Neural cell (in vitro differentiated cells): ENCODE data around the gene USP49. TPM values are rescaled to one million over a fixed set of nuclear protein-coding genes. Genes with fewer than 3 reads are reported as not detected.

Experiments used
- H2AFZ ChIP-seq: fragments of 200-600, 300-800 bp; sonication (generic), shearing (Covaris generic); 2 replicates; pipeline ENCODE4 v1.6.0; 2014; ENCODE audit warnings: low read depth, mild to moderate bottlenecking, antibody characterized with exemption, low read length, moderate library complexity
- H3F3A ChIP-seq: fragments of 200-600 bp; shearing (Covaris generic); 2 replicates; pipeline ENCODE4 v1.6.1; 2016; ENCODE audit warnings: mild to moderate bottlenecking, moderate library complexity, mixed read lengths, antibody characterized with exemption, low read length; ENCODE audit not compliant: insufficient read depth, poor library complexity, severe bottlenecking
- H3K27ac ChIP-seq: fragments of 200-600, 300-800 bp; sonication (generic), shearing (Covaris generic); 2 replicates; pipeline ENCODE4 v1.5.1; 2014; ENCODE audit warnings: mild to moderate bottlenecking, low read length, moderate library complexity
- H3K27me3 ChIP-seq: fragments of 300-800, 200-600 bp; sonication (generic), shearing (Covaris generic); 2 replicates; pipeline ENCODE4 v1.6.0; 2014; ENCODE audit warnings: mild to moderate bottlenecking, low read depth, low read length, moderate library complexity; ENCODE audit not compliant: insufficient read depth
- H3K36me3 ChIP-seq: fragments of 300-800, 200-600 bp; sonication (generic), shearing (Covaris generic); 2 replicates; pipeline ENCODE4 v1.5.1; 2014; ENCODE audit warnings: mild to moderate bottlenecking, antibody characterized with exemption, low read length, moderate library complexity; ENCODE audit not compliant: insufficient read depth
- H3K4me2 ChIP-seq: fragments of 300-800, 200-600 bp; sonication (generic), shearing (Covaris generic); 2 replicates; pipeline ENCODE4 v1.6.0; 2014; ENCODE audit warnings: mild to moderate bottlenecking, low read length
- H3K4me3 ChIP-seq: fragments of 300-800, 200-600 bp; sonication (generic), shearing (Covaris generic); 2 replicates; pipeline ENCODE4 v1.5.1; 2014; ENCODE audit warnings: mild to moderate bottlenecking, low read length, moderate library complexity
- H3K79me2 ChIP-seq: fragments of 200-600 bp; shearing (Covaris generic); replicated peaks from 2 replicates; pipeline ENCODE4 v1.6.0; 2014; ENCODE audit warnings: mild to moderate bottlenecking, low read length, moderate library complexity; ENCODE audit not compliant: insufficient read depth
- H3K9ac ChIP-seq: fragments of 300-800, 200-600 bp; sonication (generic), shearing (Covaris generic); 2 replicates; pipeline ENCODE4 v1.6.1; 2016; ENCODE audit warnings: mild to moderate bottlenecking, low read length, mixed read lengths
- H3K9me2 ChIP-seq: fragments of 200-600 bp; shearing (Covaris generic); 2 replicates; pipeline ENCODE4 v1.6.1; 2016; ENCODE audit warnings: mild to moderate bottlenecking, low read length, mixed read lengths; ENCODE audit not compliant: insufficient read depth
- H3K9me3 ChIP-seq: fragments of 200-600, 300-800 bp; sonication (generic), shearing (Covaris generic); 2 replicates; pipeline ENCODE4 v1.6.1; 2016; ENCODE audit warnings: mild to moderate bottlenecking, mixed run types, low read length, moderate library complexity, mixed read lengths
- H4K20me1 ChIP-seq: fragments of 200-600 bp; shearing (Covaris generic); 2 replicates; pipeline ENCODE4 v1.6.1; 2016; ENCODE audit warnings: mild to moderate bottlenecking, mixed run types; ENCODE audit not compliant: insufficient read depth
- CTCF ChIP-seq: fragments of 450-650 bp; IDR thresholded peaks from 2 replicates; pipeline ENCODE4 v1.5.1; 2014; ENCODE audit warnings: antibody characterized with exemption, mild to moderate bottlenecking, moderate library complexity; ENCODE audit not compliant: poor library complexity, severe bottlenecking
- EP300 ChIP-seq: fragments of 450-650 bp; conservative IDR thresholded peaks from 2 replicates; pipeline ENCODE4 v1.6.1; 2014; ENCODE audit warnings: antibody characterized with exemption, mild to moderate bottlenecking, moderate library complexity; ENCODE audit not compliant: poor library complexity, severe bottlenecking
- EZH2 ChIP-seq: fragments of 200-600, 300-800 bp; shearing (Covaris generic), sonication (generic); IDR thresholded peaks from 2 replicates; pipeline ENCODE4 v1.6.1; 2014; ENCODE audit warnings: antibody characterized with exemption, low read length, borderline replicate concordance, mild to moderate bottlenecking; ENCODE audit not compliant: insufficient read depth, poor library complexity, severe bottlenecking
- MXI1 ChIP-seq: fragments of 450-650 bp; conservative IDR thresholded peaks from 2 replicates; pipeline ENCODE4 v1.6.1; 2014; ENCODE audit warnings: antibody characterized with exemption, mild to moderate bottlenecking; ENCODE audit not compliant: poor library complexity, severe bottlenecking
- POLR2AphosphoS5 ChIP-seq: IDR thresholded peaks from 2 replicates; pipeline ENCODE4 v1.6.1; 2012
- RAD21 ChIP-seq: fragments of 450-650 bp; conservative IDR thresholded peaks from 2 replicates; pipeline ENCODE4 v1.6.1; 2014; ENCODE audit warnings: antibody characterized with exemption, mild to moderate bottlenecking, moderate library complexity
- REST ChIP-seq: IDR thresholded peaks from 2 replicates; pipeline ENCODE4 v1.6.1; 2012; ENCODE audit warnings: borderline replicate concordance
- SMC3 ChIP-seq: fragments of 450-650 bp; conservative IDR thresholded peaks from 2 replicates; pipeline ENCODE4 v1.6.1; 2014; ENCODE audit warnings: antibody characterized with exemption, mild to moderate bottlenecking, moderate library complexity; ENCODE audit not compliant: poor library complexity
- TAF1 ChIP-seq: IDR thresholded peaks from 2 replicates; pipeline ENCODE4 v1.6.1; 2012; ENCODE audit warnings: low read depth
- polyA plus RNA-seq: library from polyadenylated mRNA; depleted of rRNA; stranded (reverse); fragments of >200 nt; gene quantifications from 2 replicates; pipeline ENCODE4 v1.2.3, GENCODE V29; 2014

Gene USP49
- polyA plus RNA-seq, 1 donor from 2014 or later: 23.5 TPM

GRCh38 chr6:41744236-41744787 is 150.9 kb downstream of the USP49 start:
- Histone ChIP-seq H3K4me2 (no peak overlapping the region), H3K9me3 (no peaks in the 10 kb centered on the region), H3K27me3 (no peaks in the 10 kb centered on the region), H2AFZ (no peak overlapping the region), H4K20me1 (no peaks in the 10 kb centered on the region), H3K79me2 (no peaks in the 10 kb centered on the region), H3F3A (no peaks in the 10 kb centered on the region), H3K27ac (no peak overlapping the region), H3K36me3 (no peaks in the 10 kb centered on the region), H3K4me3 (no peak overlapping the region), H3K9ac (no peak overlapping the region), H3K9me2 (no peaks in the 10 kb centered on the region)
- TF ChIP-seq EZH2 (no peak), SMC3 (no peak), TAF1 (no peak), RAD21 (no peak), REST (no peak), EP300 (no peak), MXI1 (no peak), CTCF (no peak), POLR2AphosphoS5 (no peak)

GRCh38 chr6:41743406-41744235 is 151.6 kb downstream of the USP49 start:
- H3K9me3 ChIP-seq: no peaks in the 10 kb centered on the region
- no peak overlapping the region for H3K4me2 ChIP-seq
- H2AFZ ChIP-seq: no peak overlapping the region
- H3K36me3 ChIP-seq: no peaks in the 10 kb centered on the region
- no peak overlapping the region for H3K9ac ChIP-seq
- H4K20me1 ChIP-seq: no peaks in the 10 kb centered on the region
- H3F3A ChIP-seq: no peaks in the 10 kb centered on the region
- H3K9me2 ChIP-seq: no peaks in the 10 kb centered on the region
- no peak overlapping the region for H3K4me3 ChIP-seq
- TF ChIP-seq TAF1 (no peak), EZH2 (no peak), EP300 (no peak), CTCF (no peak), POLR2AphosphoS5 (no peak), MXI1 (no peak), REST (no peak), RAD21 (no peak), SMC3 (no peak)
- no peaks in the 10 kb centered on the region for H3K79me2 ChIP-seq
- no peaks in the 10 kb centered on the region for H3K27me3 ChIP-seq
- H3K27ac ChIP-seq: no peak overlapping the region
